IMR-90 (cell line): ENCODE measurements around the gene KCNQ1. TPM values are rescaled to one million over a fixed set of nuclear protein-coding genes. Genes with fewer than 3 reads are reported as not detected.

ENCODE experiments used
- ATAC-seq: fragments of 200-7000 bp; cut with Tn5 transposase; 2 replicates; pipeline ENCODE4 v1.9.1; 2020; ENCODE audit warnings: low read depth, mild to moderate bottlenecking, moderate library complexity
- BruUV-seq: library from RNA; stranded (reverse); fragments of 400-500 nt; replicated peaks from 2 replicates; lab custom pipeline; 2021; lab: Mats Ljungman, UMichigan
- CTCF ChIA-PET: fragments of 300-600 bp; formaldehyde crosslinking; extraction: SDS; loops from one replicate; lab custom pipeline; 2021; ENCODE audit warnings: antibody characterized with exemption; lab: Yijun Ruan, JAX
- POLR2A ChIA-PET: fragments of 300-600 bp; sonication (Branson Sonifier 250); formaldehyde crosslinking; loops from one replicate; lab custom pipeline; 2022; ENCODE audit warnings: antibody characterized with exemption; ENCODE audit not compliant: unreplicated experiment; lab: Charles Lee
- DNase-seq: peaks from one replicate; pipeline ENCODE4 v3.0.0; 2013
- H2AFZ ChIP-seq: replicated peaks from 2 replicates; pipeline ENCODE3; 2013; ENCODE audit warnings: low read length, mild to moderate bottlenecking; ENCODE audit not compliant: poor library complexity
- H2AK5ac ChIP-seq: 2 replicates; pipeline ENCODE4 v1.6.1; 2013; ENCODE audit warnings: low read depth, low read length, inconsistent platforms
- H2AK9ac ChIP-seq: replicated peaks from 2 replicates; pipeline ENCODE3; 2013; ENCODE audit warnings: mild to moderate bottlenecking, low read depth, low read length, moderate library complexity; ENCODE audit not compliant: poor library complexity
- H2BK120ac ChIP-seq: 2 replicates; pipeline ENCODE4 v1.6.1; 2013; ENCODE audit warnings: low read depth, low read length, inconsistent platforms
- H2BK15ac ChIP-seq: 3 replicates; pipeline ENCODE4 v1.6.1; 2013; ENCODE audit warnings: low read depth, low read length, inconsistent platforms
- H2BK20ac ChIP-seq: 2 replicates; pipeline ENCODE4 v1.6.1; 2013; ENCODE audit warnings: low read depth, mild to moderate bottlenecking, inconsistent platforms, low read length, moderate library complexity
- H2BK5ac ChIP-seq: 2 replicates; pipeline ENCODE4 v1.6.1; 2013; ENCODE audit warnings: mild to moderate bottlenecking, low read depth, low read length, inconsistent platforms; ENCODE audit not compliant: poor library complexity, severe bottlenecking
- H3K14ac ChIP-seq: replicated peaks from 2 replicates; pipeline ENCODE4 v1.6.1; 2013; ENCODE audit warnings: low read depth, low read length, inconsistent platforms
- H3K18ac ChIP-seq: 2 replicates; pipeline ENCODE4 v1.6.1; 2013; ENCODE audit warnings: low read depth, low read length, control low read depth
- H3K23ac ChIP-seq: 2 replicates; pipeline ENCODE4 v1.6.1; 2013; ENCODE audit warnings: low read depth, low read length, inconsistent platforms
- H3K27ac ChIP-seq: 2 replicates; pipeline ENCODE4 v1.5.1; 2013; ENCODE audit warnings: mild to moderate bottlenecking, control low read depth, low read length; ENCODE audit not compliant: insufficient read depth
- H3K27me3 ChIP-seq: 2 replicates; pipeline ENCODE4 v1.6.1; 2013; ENCODE audit warnings: low read length; ENCODE audit not compliant: control insufficient read depth, insufficient read depth
- H3K36me3 ChIP-seq: 2 replicates; pipeline ENCODE4 v1.6.1; 2013; ENCODE audit warnings: low read length, mixed read lengths; ENCODE audit not compliant: control insufficient read depth, insufficient read depth
- H3K4ac ChIP-seq: 2 replicates; pipeline ENCODE4 v1.6.1; 2013; ENCODE audit warnings: low read depth, low read length, inconsistent platforms
- H3K4me1 ChIP-seq: 2 replicates; pipeline ENCODE4 v1.6.1; 2013; ENCODE audit warnings: low read length, mixed read lengths; ENCODE audit not compliant: control insufficient read depth, insufficient read depth
- H3K4me2 ChIP-seq: 2 replicates; pipeline ENCODE4 v1.6.1; 2013; ENCODE audit warnings: low read depth, mild to moderate bottlenecking, control low read depth, low read length, moderate library complexity
- H3K4me3 ChIP-seq: 2 replicates; pipeline ENCODE4 v1.5.1; 2013; ENCODE audit warnings: low read depth, mild to moderate bottlenecking, control low read depth, low read length, moderate library complexity; ENCODE audit not compliant: insufficient read depth
- H3K56ac ChIP-seq: 2 replicates; pipeline ENCODE4 v1.6.1; 2013; ENCODE audit warnings: low read length, inconsistent platforms; ENCODE audit not compliant: insufficient read depth; ENCODE audit errors: extremely low read depth
- H3K79me1 ChIP-seq, 2 experiments: 2 replicates each; pipeline ENCODE4 v1.6.1; 2013; ENCODE audit warnings: low read length in 2 of 2, inconsistent platforms in 1 of 2, low read depth in 1 of 2
- H3K9ac ChIP-seq: 2 replicates; pipeline ENCODE4 v1.6.1; 2013; ENCODE audit warnings: low read depth, low read length, control low read depth
- H3K9me1 ChIP-seq: 2 replicates; pipeline ENCODE4 v1.6.1; 2013; ENCODE audit warnings: low read length, inconsistent platforms; ENCODE audit not compliant: insufficient read depth
- H3K9me3 ChIP-seq: 2 replicates; pipeline ENCODE4 v1.6.1; 2013; ENCODE audit warnings: low read length; ENCODE audit not compliant: control insufficient read depth, insufficient read depth
- H4K20me1 ChIP-seq: 2 replicates; pipeline ENCODE4 v1.6.1; 2013; ENCODE audit warnings: low read length, inconsistent platforms; ENCODE audit not compliant: insufficient read depth
- H4K5ac ChIP-seq: 2 replicates; pipeline ENCODE4 v1.6.1; 2013; ENCODE audit warnings: mild to moderate bottlenecking, low read depth, low read length, control low read depth
- H4K8ac ChIP-seq, 2 experiments: 2 replicates each; pipeline ENCODE4 v1.6.1; 2013; ENCODE audit warnings: low read depth in 2 of 2, low read length in 2 of 2, control low read depth in 1 of 2, inconsistent platforms in 1 of 2
- H4K91ac ChIP-seq: 2 replicates; pipeline ENCODE4 v1.6.1; 2013; ENCODE audit warnings: low read depth, low read length, inconsistent platforms; ENCODE audit not compliant: insufficient read depth
- BHLHE40 ChIP-seq: fragments of 150-350 bp; IDR thresholded peaks from 2 replicates; pipeline ENCODE4 v1.6.1; 2016; ENCODE audit warnings: mild to moderate bottlenecking, low read depth, low read length
- CHD1 ChIP-seq: IDR thresholded peaks from 2 replicates; pipeline ENCODE4 v1.6.1; 2012; ENCODE audit warnings: low read depth, low read length, improper control_type of control experiment
- CTCF ChIP-seq: conservative IDR thresholded peaks from 2 replicates; pipeline ENCODE4 v1.5.1; 2012; ENCODE audit warnings: mild to moderate bottlenecking, low read depth, low read length, improper control_type of control experiment
- ELK1 ChIP-seq: fragments of 150-350 bp; IDR thresholded peaks from 2 replicates; pipeline ENCODE4 v1.6.1; 2016; ENCODE audit warnings: low read depth, mild to moderate bottlenecking, low read length, moderate library complexity, borderline replicate concordance
- MAZ ChIP-seq: IDR thresholded peaks from 2 replicates; pipeline ENCODE4 v1.6.1; 2012; ENCODE audit warnings: low read depth, mild to moderate bottlenecking, low read length, improper control_type of control experiment, moderate library complexity, borderline replicate concordance
- POLR2A ChIP-seq: IDR thresholded peaks from 2 replicates; pipeline ENCODE4 v1.6.1; 2012; ENCODE audit warnings: mild to moderate bottlenecking, low read depth, low read length
- SMC3 ChIP-seq: fragments of 150-350 bp; IDR thresholded peaks from 2 replicates; pipeline ENCODE4 v1.6.1; 2016; ENCODE audit warnings: low read depth, mild to moderate bottlenecking, antibody characterized with exemption, low read length, moderate library complexity
- WGBS, 2 experiments: methylation state at CpG; one replicate each; pipeline versions ENCODE4 v1.1.5 to v1.1.7; 2013; ENCODE audit warnings: missing lambda C conversion rate in 2 of 2; ENCODE audit not compliant: insufficient read length in 1 of 2; ENCODE audit errors: extremely low coverage in 2 of 2; 5-methylcytosine and 5-hydroxymethylcytosine counted together
- dilution Hi-C: fragments of 300-500 bp; cut with HindIII; formaldehyde crosslinking; loops from one replicate; pipeline ENCODE4 v1.14.3; 2018; ENCODE audit warnings: low sequenced_read_pairs; ENCODE audit not compliant: unreplicated experiment
- in situ Hi-C: fragments of 300-500 bp; cut with MboI; formaldehyde crosslinking; loops from 3 replicates; pipeline ENCODE4 v1.14.3; 2019; ENCODE audit warnings: low sequenced_read_pairs, inconsistent platforms, mixed read lengths
- intact Hi-C: fragments of 100-400 bp; cut with micrococcal nuclease; formaldehyde crosslinking; loops from 2 replicates; pipeline ENCODE4 v1.10.0; 2022
- polyA plus RNA-seq, 3 experiments: library from polyadenylated mRNA; depleted of rRNA; stranded (reverse); fragments of >200 nt; gene quantifications; 2 replicates each; pipeline ENCODE4 v1.2.3, GENCODE V29; 2012; ENCODE audit warnings: low replicate concordance in 1 of 3
- total RNA-seq: library from RNA; depleted of rRNA; stranded (reverse); fragments of >200 nt; gene quantifications from 2 replicates; pipeline ENCODE4 v1.2.3, GENCODE V29; 2012

Gene KCNQ1
- total and polyA plus RNA-seq, 2 of the 4 experiments (the other 2 are of a cell fraction), result 0.07 TPM; not detected in 1

GRCh38 chr11:2412323-2412722 lies 32.5 kb upstream of the KCNQ1 start:
- Histone ChIP-seq H2BK20ac (no peak overlapping the region), H3K4me2 (no peak overlapping the region), H2BK5ac (no peak overlapping the region), H3K27me3 (peaks cover 21% of the 10 kb centered on the region), H3K27ac (no peak overlapping the region), H4K20me1 (no peaks in the 10 kb centered on the region), H3K4me3 (no peak overlapping the region), H2AFZ (no peak overlapping the region), H3K9ac (no peak overlapping the region), H2BK120ac (no peak overlapping the region), H3K14ac (no peak overlapping the region), H2BK15ac (no peak overlapping the region), H3K18ac (no peak overlapping the region), H2AK9ac (no peak overlapping the region), H3K79me1 (no peaks in the 10 kb centered on the region), H3K23ac (no peak overlapping the region), H4K5ac (no peak overlapping the region), H4K8ac (no peak overlapping the region), H3K9me1 (no peaks in the 10 kb centered on the region), H4K91ac (no peak overlapping the region), H3K4ac (no peak overlapping the region), H3K9me3 (no peaks in the 10 kb centered on the region), H3K36me3 (no peaks in the 10 kb centered on the region), H2AK5ac (no peak overlapping the region), H3K4me1 (no peaks in the 10 kb centered on the region), H3K56ac (no peak overlapping the region)
- TF ChIP-seq SMC3 (no peak), CTCF (no peak), MAZ (no peak), BHLHE40 (no peak), POLR2A (no peak), ELK1 (no peak), CHD1 (no peak)
- POLR2A ChIA-PET, result no interaction called here
- intact Hi-C loops (no loop called here), in situ Hi-C loops (no loop called here), dilution Hi-C loops (no loop called here)
- no peak for DNase-seq
- ATAC-seq, result no peak
- no TSS peak for BruUV-seq
- WGBS, 2 experiments, result 78% methylated on average over 3 of the region's 6 CpGs; no CpG with 5 or more reads in 1 of the 2 experiments
- CTCF ChIA-PET, result interaction anchor here (1.6 kb wide), 1 partner anchor 107 kb away, joined by 6 read pairs; no protein-coding TSS in a partner anchor
